ENCODE results near the gene PLA2G2A.
"Not testable (repeated sequence)": the region's sequence is repeated elsewhere in the genome, so short reads cannot be mapped to it uniquely, and the experiment has no call there.

Gene PLA2G2A, protein sequence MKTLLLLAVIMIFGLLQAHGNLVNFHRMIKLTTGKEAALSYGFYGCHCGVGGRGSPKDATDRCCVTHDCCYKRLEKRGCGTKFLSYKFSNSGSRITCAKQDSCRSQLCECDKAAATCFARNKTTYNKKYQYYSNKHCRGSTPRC

DNA sequence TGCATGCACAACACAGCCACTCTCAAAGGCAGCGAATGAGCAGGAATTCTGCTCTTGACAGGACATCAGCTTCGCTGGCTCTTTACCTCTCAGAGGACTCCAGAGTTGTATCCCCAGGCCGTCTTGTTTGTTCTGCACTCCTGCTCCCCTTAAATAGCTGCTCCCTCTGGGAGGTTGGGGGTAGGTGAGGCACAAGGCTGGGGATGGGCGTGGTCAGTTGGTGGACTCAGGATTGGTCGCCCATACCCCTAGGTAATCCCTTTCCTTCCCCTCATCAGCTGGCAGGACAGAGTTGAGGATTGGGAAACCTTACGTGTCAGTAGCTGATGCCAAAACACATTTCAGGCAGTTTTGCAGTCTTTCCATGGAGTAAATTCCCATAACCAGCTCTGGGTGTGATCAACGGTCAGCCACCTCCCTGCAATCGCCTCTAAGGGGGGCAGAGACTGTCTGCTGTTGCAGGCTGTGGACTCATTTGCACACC is at the start of gene PLA2G2A:
Gene PLA2G2A, minus strand, starts transcription at position 125 of the 484 bp plus-strand sequence. CDS start 845 bp downstream, outside the sequence.
- no peak for DNase-seq (ENCODE audit: low read depth)

DNA sequence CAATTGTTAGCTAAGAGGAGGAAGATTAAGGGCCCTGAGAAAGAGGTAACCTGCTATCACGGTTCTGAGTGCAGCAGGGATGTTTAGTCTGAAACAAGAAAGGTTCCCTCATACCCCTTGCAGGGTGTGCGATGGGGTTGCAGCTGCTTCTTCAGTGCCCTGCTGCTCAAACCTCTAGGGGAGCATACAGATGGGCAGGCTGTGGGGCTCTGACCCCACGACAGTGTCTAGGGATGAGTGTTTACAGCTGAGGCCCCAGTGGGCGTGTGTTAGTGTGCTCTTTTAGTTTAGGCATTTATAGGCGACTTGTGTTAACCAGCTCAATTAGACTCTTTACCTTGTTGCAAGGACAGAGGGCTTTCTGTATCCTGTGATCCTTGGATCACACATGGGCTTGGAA is 49.3 kb upstream of the PLA2G2A start:
- no peak for DNase-seq (ENCODE audit: low read depth)

DNA sequence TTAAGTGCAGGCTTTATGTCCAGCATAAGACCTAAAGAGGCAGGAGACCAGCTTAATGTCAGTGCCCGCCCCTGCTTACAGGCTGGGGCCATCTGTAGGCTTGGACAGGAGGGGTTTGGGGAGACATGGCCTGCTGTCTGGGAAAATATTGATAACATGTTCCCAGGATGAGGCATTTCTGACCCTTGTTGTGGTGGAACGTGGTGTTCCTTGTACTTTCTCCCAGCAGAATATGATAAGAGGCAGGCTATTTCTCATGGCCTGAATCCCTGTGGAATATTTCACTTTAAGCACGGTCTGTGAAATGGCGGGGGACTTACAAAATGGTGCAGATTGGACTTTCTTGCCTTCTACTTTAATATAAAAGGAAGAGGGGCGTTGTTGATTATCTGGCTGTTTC is 48.7 kb upstream of the PLA2G2A start:
- DNase-seq (ENCODE audit: low read depth), result no peak

DNA sequence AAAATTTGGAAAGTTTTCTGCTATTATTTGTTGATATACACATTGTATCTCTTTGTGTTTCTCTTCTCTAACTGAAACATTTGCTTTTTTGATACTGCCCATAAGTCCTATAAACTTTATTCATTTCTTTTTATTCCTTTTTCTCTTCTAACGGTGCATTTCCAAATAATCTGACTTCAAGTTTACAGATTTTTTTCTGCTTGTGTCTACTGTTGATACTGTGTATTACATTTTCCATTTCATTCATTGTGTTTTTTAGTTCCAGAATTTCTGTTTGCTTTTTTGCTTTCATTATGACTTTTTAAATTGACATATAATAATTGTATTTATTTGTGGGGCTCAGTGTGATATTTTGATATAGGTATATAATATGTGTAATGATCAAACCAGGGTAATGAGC is 38.3 kb upstream of the PLA2G2A start:
- DNase-seq (ENCODE audit: low read depth), result no peak

DNA sequence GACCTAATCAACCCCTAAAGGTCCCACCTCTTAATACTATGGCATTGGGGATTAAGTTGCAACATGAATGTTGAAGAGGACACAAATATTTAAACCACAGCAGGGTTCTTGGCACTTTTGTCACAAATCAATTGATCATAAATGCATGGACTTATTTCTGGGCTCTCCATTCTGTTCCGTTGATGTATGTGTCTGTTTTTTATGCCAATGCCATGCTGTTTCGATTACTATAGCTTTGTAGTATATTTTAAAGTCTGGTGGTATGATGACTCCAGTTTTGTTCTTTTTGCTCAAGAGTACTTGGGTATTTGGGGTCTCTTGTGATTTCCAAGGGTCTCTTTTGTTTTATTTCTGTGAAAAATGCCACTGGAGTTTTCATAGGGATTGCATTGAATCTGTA is 34.7 kb upstream of the PLA2G2A start:
- DNase-seq (ENCODE audit: low read depth), result no peak

DNA sequence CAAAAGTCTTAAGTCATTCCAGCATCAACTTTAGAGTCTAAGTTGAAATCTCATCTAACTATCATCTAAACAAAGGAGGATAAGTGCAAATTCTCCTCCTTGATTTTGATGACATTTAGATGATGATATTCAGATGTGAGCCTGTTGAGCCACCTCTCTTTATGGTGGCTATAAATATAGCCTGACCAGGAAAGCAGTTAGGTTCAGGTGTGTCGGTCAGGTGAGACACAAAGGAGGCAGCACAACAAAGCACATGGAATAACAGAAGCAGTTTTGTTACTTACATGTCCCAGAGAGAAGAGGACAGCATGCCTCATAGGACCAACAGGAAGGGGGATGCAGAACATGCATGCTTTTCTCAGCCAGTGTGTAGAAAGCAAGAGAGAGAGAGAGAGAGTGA is 30.6 kb upstream of the PLA2G2A start:
- no peak for DNase-seq (ENCODE audit: low read depth)

DNA sequence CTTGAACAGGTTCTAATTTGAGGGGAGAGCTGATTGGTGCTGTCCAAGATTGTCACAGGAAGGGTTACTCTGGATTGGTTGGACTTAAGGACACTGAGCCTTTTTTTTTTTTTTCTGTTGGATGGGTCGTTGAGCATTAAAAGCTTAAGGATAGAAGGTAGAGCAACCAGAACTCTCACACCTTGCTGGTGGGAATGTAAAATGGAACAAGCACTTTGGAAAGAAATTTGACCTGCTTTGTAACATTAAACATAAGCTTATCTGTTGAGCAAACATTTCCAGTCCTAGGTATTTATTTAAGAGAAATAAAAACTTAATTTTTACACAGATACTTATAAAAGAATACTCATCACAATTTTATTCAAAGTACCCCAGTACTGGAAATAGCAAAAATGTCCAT is 29.8 kb upstream of the PLA2G2A start:
- no peak for DNase-seq (ENCODE audit: low read depth)

DNA sequence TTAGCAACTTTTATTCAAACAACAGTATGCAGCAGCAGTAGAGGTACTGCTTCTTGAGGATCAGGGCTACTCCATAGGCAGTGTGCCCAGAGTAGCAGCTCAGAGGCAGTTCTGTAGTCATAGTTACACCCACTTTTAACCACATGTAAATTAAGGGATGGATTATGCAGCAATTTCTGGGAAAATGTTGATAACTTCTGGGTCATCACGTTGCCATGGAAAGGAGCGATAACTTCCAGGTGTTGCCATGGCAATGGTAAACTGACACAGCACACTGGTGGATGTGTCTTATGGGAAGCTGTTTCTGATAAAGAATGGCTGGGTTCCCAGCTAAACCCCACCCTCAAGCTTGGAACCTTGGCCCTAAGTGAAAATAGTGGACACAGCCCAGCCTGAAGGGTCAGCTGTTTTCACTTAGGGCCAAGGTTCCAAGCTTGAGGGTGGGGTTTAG is 29.0 kb upstream of the PLA2G2A start:
- DNase-seq (ENCODE audit: low read depth), result no peak

DNA sequence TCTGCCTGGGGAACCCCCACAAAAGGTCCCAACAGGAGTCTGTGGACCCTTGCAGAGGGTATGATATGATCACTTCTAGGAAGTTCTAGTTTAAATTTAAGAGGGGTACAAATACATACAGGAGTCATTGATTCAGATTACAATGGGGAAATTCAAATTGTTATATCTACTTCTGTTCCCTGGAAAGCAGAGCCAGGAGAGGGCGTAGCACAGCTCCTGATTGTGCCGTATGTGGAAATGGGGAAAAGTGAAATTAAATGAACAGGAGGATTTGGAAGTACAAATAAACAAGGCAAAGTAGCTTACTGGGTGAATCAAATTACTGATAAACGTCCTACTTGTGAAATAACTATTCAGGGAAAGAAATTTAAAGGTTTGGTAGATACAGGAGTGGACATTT is 19.4 kb upstream of the PLA2G2A start:
- DNase-seq (ENCODE audit: low read depth), result not testable (repeated sequence)

DNA sequence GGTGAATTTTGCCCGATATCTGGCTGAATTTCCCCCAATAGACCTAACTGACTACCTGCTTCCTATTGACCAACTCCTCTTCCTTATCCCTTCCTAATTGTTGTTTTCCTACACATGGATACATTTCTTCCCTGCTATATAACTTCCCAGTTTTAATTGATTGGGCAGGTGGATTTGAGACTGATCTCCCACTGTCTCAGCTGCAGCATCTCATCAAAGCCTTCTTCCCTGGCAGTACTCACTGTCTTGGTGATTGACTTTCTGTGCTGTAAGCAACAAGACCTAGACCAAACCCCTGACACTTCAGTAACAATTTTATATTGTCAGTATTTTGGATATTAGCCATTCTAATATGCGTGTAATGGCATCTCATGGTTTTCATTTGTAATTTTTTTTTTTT is 11.3 kb upstream of the PLA2G2A start:
- no peak for DNase-seq (ENCODE audit: low read depth)

DNA sequence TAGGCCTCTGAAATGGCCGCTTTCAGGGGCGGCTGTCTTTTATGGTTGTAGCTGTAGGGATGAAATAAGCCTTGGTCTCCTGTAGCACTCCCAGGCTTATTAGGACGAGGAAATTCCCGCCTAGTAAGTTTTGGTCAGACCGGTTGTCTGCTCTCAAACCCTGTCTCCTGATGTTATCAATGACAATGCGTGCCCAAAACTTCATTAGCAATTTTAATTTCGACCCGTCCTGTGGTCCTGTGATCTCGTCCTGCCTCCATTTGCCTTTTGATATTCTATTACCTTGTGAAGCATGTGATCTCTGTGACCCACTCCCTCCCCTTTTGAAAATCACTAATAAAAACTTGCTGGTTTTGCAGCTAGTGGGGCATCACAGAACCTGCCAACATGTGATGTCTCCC is 10.8 kb upstream of the PLA2G2A start:
- DNase-seq (ENCODE audit: low read depth), result not testable (repeated sequence)

DNA sequence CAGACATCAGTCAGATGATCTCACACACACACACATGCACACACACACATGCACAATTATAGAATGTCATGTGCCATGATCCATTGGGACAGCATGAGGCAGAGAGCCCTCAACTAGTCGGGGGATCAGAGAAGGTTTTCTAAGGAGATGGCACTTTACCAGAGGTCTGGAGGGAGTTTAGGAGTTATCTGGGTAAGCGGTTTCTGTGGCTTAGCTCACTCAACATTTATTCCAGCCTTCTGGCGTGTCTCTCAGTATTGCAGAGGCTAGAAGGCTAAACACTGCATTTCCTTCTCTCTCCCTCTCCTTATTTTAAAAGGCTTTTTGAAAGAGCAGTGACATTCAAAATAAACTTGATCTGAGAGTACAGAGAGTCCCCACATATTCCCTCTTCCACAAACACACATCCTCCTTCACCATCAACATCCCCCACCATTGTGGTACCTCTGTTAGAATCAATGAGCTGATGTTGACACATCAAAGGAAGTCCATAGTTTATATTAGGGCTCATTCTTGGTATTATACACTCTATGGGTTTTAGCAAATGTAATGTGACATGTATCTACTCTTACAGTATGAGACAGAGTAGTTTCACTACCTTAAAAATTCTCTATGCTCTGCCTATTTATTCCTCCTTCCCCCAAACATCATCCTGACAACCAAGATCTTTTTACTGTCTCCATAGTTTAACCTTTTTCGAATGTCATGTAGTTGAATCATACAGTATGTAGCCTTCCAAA is 9.0 kb upstream of the PLA2G2A start:
- DNase-seq (ENCODE audit: low read depth), result no peak

DNA sequence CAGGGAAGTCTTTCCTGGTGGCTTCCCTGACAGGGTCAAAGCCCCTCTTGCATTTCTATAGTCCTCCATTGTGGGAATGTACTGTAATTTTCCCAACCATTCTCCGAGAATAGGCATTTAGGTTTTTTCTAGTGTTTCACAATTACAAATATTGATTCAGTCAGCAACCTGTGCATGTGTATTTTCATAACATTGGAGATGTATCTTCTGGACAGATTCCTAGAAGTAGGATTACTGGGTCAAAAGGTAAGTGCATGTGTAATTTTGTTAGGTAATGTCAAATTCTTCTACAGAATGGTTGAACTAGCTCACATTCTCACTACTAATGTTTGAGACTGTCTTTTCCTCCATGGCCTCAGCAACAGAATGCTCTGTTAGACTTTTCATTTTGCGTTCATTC is 8.3 kb upstream of the PLA2G2A start:
- no peak for DNase-seq (ENCODE audit: low read depth)

DNA sequence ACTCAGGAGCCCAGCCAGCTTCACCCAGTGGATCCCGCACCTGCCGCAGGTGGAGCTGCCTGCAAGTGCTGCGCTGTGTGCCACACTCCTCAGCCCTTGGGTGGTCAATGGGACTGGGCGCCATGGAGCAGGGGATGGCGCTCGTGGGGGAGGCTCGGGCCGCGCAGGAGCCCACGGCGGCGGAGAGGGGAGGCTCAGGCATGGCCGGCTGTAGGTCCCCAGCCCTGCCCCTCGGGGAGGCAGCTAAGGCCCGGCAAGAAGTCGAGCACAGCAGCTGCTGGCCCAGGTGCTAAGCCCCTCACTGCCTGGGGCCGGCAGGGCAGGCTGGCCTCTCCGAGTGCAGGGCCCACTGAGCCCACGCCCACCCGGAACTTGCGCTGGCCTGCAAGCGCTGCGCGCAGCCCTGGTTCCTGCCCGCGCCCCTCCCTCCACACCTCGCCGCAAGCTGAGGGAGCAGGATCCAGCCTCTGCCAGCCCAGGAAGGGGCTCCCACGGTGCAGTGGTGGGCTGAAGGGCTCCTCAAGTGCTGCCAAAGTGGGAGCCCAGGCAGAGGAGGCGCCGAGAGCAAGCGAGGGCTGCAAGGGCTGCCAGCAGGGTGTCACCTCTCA is 5.1 kb upstream of the PLA2G2A start:
- DNase-seq (ENCODE audit: low read depth), result not testable (repeated sequence)

DNA sequence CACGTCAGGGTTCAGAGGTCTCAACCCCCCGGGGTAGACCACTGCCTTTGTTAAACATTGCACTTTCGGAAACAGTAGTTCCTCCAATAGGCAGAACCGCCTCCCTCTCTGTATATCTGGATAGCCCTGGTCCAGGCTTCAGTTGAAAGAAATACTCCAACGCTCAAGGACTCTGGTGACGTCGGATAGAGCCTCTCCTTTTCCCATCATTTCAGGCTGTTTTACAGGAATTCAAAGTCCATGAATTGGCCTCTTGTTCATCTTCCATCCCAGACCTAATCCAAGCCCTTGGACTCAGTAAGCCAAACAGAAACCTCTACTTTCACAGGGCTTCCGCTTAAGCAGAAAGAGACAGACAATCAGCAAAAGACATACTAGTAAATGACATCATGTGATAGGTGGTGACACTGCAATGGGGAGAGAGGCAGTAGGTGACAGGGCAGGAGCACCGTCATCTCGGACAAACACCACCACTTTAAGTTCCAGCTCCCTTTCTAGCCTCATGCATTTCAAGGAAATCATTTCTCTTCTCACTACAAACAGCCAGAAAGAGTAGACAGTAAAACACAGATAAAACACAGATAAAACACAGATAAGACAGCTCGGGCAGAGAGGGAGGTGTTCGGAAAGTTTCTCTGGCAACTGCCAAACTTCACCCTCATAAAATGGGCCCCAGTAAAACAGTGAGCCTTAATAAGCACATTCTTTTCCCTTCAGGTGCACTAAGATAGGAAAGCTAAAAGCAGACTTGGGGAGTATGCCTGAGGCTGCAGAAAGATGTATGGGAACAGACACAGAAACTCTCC is 2.3 kb upstream of the PLA2G2A start:
- no peak for DNase-seq (ENCODE audit: low read depth)

DNA sequence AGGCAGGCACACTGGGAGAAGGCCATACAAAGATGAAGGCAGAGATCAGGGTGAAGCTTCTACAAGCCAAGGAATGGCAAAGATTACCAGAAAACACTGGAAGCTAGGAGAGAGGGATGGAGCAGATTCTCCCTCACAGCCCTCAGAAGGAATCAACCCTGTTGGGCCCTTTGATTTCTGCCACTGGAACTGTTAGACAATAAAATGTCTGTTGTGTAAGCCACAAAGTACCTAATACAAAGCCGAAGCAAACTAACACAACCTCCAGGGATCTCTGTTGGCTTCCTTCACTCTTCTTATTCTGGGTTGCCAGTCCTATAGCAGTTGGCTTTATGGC is 1.7 kb upstream of the PLA2G2A start:
- no peak for DNase-seq (ENCODE audit: low read depth)

DNA sequence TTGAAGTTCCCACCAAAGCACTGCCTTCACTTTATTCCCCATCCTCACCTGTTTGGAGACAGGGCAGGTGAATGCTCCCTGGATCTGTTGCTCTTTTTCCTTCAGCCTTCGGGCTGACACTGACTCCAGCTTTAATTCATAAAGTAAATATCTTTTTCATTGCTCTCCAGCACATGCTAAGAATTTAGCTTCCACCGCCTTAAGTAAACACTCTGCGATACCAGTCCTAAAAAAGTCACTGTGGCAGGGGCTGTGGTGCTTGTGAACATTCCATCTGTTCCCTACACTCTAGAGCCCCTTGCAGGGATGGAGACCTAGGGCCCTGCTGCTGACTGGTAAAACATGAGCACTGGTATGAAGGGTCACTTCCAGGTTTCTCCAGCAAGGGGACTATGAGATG is 896 bp upstream of the PLA2G2A start:
- DNase-seq (ENCODE audit: low read depth), result no peak

DNA sequence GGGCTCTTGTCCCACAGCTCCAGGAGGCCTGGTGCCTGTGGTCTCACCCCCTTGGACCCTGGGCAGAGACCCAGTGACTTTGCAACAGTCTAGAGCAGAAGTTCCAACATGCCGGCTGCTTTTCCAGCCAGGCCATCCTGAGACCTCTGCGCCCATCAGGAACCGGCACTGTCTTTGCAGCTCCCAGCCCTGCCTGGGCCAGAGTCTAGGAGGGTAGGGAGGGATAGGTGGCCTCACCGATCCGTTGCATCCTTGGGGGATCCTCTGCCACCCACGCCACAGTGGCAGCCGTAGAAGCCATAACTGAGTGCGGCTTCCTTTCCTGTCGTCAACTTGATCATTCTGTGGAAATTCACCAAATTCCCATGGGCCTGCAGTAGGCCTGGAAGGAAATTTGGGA is 1.3 kb downstream of the PLA2G2A start:
- DNase-seq (ENCODE audit: low read depth), result no peak

DNA sequence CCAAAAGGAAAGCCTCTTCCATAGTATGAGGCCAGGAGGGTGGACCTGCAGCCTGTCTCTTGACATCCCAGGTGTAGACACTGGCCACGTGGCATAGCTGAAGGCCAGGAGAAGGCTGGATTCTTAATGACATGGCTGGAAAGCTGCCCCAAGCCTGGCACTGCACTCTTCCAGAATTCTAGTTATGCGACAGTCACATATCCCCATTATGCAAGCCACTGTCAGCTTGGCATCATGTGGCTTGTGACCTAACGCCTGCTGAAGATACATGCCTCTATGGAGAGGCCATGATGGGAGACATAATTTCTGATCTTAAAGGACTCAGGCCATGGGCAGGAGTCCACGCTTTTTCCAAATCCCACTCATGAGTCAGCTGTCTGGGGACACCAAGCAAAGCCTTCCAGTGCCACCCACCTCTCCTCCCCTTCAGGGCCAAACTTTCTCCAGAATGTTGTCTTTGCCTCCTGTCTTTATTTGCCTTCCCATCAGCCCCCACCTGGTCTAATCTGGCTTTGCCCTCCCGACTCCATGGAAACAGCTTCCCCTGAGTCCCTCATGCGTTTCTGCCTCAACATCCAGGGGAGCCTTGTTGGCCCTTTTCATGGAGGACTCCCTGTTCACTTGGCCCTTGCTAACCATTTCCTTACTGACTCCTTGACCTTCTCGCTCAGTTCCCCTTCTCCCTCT is 3.0 kb downstream of the PLA2G2A start:
- no peak for DNase-seq (ENCODE audit: low read depth)

DNA sequence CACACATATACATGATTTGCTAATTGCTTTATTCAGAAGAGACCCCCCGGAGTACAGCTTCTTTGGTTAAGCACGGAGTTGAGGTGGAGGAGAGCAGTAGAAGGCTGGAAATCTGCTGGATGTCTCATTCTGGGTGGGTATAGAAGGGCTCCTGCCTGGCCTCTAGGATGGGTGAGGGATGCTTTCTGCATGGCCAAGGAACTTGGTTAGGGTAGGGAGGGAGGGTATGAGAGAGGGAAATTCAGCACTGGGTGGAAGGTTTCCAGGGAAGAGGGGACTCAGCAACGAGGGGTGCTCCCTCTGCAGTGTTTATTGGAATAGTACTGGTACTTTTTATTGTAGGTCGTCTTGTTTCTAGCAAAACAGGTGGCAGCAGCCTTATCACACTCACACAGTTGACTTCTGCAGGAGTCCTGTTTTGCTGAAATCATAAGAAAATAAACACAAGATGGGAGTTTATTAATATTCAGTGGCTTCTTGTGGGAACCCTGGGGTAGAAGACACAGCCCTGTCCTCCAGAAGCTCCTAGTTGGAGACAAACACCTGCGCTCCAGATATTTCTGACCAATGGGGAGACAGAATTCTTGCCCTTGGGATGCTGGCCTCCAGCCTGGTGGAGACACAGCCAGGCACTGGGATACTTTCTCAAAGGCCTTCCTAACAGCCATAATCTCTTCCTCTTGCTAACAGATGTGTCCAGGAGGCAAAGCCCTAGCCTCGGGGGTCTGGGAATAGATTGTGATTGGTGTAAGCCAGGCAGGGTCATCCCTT is 3.8 kb downstream of the PLA2G2A start:
- no peak for DNase-seq (ENCODE audit: low read depth)

DNA sequence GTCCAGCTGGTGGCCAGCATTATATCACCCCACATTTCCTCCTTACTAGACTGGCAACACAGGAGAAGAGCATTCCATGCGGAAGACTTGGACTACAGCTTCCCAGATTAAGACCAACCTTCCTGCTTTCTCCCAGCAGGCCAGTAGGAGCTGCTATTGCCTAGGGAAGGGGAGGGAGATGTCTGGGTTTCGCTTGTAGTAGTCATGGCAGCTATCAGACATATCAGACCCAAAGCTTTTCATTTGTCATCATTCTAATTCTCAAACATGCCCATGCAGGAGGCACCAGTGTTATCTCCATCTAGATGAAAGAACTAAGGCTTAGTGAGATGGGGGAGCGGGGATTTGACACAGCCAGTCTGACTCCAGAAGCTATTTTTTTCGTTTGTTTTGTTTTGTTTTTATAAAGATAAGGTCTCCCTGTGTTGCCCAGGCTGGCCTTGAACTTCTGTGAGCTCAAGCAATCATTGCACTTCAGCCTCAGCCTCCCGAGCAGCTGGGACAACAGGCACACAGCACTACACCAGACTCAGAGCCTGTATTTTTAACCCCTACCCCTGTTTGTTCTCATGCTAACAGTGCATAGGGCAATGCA is 4.5 kb downstream of the PLA2G2A start:
- no peak for DNase-seq (ENCODE audit: low read depth)

All from T-helper 22 cell (primary cell).